ENCODE results near the gene PRORP.

DNA sequence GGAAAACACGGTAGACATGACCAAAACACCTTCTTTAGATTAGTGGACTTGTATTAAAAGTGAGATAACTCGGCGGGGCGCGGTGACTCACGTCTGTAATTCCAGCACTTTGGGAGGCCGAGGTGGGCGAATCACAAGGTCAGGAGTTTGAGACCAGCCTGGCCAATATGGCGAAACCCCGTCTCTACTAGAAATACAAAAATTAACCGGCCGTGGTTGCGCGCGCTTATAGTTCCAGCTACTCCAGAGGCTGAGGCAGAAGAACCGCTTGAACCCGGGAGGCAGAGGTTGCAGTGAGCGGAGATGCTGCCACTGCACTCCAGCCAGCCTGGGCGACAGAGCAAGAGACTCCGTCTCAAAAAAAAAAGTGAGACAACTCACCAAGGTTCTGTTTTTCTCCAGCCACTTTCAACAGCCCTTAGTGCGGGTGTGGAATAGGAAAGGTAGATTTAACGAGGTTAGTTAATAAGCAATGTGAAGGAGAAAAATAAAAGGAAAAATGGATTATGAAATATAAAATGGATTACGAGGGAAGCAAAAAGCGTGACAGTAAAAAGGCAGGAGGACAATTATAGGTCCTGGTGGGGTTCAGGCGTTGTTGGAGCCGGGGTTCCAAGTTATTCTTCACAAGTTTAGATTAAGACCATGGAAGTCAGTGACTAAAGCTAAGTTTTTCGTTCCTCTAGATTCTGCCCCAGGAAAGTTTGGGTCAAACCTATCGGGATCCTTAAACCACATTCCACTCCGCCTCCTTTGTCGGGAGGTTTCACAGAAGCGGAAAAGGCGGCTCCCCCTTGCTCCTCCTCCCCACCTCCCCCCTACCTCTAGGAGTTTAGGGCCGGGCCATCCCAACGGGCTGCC is 1.1 kb upstream of the PRORP start:
- TF ChIP-seq, protein P1, sequence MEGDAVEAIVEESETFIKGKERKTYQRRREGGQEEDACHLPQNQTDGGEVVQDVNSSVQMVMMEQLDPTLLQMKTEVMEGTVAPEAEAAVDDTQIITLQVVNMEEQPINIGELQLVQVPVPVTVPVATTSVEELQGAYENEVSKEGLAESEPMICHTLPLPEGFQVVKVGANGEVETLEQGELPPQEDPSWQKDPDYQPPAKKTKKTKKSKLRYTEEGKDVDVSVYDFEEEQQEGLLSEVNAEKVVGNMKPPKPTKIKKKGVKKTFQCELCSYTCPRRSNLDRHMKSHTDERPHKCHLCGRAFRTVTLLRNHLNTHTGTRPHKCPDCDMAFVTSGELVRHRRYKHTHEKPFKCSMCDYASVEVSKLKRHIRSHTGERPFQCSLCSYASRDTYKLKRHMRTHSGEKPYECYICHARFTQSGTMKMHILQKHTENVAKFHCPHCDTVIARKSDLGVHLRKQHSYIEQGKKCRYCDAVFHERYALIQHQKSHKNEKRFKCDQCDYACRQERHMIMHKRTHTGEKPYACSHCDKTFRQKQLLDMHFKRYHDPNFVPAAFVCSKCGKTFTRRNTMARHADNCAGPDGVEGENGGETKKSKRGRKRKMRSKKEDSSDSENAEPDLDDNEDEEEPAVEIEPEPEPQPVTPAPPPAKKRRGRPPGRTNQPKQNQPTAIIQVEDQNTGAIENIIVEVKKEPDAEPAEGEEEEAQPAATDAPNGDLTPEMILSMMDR (IDR thresholded peaks at IDR 0.05), result no peak
- TF ChIP-seq POLR2AphosphoS5 (IDR thresholded peaks at IDR 0.05), result no peak
- TF ChIP-seq POLR2A (IDR thresholded peaks at IDR 0.05), result no peak

Data from breast epithelium (tissue), 3 donors.